Ectodermal cell (in vitro differentiated cells): ENCODE results near the gene AKAP7.

ENCODE experiments used
- H3K27ac ChIP-seq: 2 replicates; pipeline ENCODE4 v1.7.0; 2013; ENCODE audit warnings: mild to moderate bottlenecking, low read depth, low read length; ENCODE audit not compliant: insufficient read depth, poor library complexity, severe bottlenecking
- H3K27me3 ChIP-seq: 2 replicates; pipeline ENCODE4 v1.7.0; 2013; ENCODE audit warnings: mild to moderate bottlenecking, low read length; ENCODE audit not compliant: insufficient read depth, control insufficient read depth, poor library complexity, severe bottlenecking
- H3K36me3 ChIP-seq: one replicate; pipeline ENCODE4 v1.7.0; 2013; ENCODE audit warnings: low read length; ENCODE audit not compliant: control insufficient read depth, insufficient read depth
- H3K4me1 ChIP-seq: one replicate; pipeline ENCODE4 v1.7.0; 2013; ENCODE audit warnings: low read length; ENCODE audit not compliant: control insufficient read depth, insufficient read depth
- H3K4me3 ChIP-seq: 2 replicates; pipeline ENCODE4 v1.7.0; 2013; ENCODE audit warnings: low read depth, low read length, control low read depth; ENCODE audit not compliant: insufficient read depth
- H3K9me3 ChIP-seq: 2 replicates; pipeline ENCODE4 v1.7.0; 2013; ENCODE audit warnings: mild to moderate bottlenecking, low read length, moderate library complexity; ENCODE audit not compliant: control insufficient read depth
- WGBS, 2 experiments: methylation state at CpG; one replicate each; pipeline ENCODE4 v1.1.7; 2013; ENCODE audit warnings: missing lambda C conversion rate in 2 of 2; 5-methylcytosine and 5-hydroxymethylcytosine counted together

AKAP7 gene

DNA sequence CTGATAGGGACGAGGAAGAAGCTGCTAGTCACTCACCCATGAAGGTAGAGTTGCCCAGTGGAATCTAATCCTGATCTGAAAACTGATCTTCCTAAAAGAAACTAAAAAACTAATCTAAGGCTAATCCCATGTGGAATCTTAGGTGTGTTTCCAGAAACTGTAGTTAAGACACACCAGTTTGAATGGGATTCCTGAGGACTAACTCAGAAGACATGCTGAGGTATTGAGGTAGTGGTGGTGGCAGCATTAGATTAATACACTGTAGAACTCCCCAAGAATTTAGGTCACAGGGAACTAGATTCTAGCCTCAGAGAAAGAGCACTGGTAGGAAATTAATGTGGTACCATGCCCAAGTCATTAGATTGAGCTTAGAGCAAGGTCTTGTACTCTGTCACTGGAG is 19.6 kb upstream of the AKAP7 start:
- H3K27me3 ChIP-seq, result no peaks in the 10 kb centered on the region
- H3K27ac ChIP-seq, result no peak overlapping the region
- no peaks in the 10 kb centered on the region for H3K9me3 ChIP-seq
- H3K36me3 ChIP-seq, result no peaks in the 10 kb centered on the region
- no peak overlapping the region for H3K4me3 ChIP-seq
- H3K4me1 ChIP-seq, result no peaks in the 10 kb centered on the region
- 56 to 80% methylated on average over 1 of the region's 1 CpG for WGBS, 2 experiments

DNA sequence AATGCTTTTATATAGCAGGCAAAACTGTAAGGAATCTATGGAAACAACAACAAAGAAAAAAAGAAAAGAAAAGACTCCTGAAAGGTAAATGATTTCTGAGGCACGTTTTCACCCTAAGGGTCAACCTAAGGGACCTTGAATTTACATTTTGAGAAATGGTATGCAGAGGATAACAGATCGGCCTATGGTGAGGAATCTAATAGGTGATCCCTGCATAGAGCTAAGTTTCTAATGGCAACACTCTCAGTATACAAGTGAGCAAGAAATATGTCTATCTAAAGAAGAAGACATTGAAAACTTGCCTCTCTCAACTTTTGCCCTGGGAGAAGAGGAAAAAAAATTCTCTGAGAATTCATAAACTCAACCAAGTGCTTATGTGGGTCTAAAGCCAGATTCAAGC is 18.9 kb upstream of the AKAP7 start:
- no peak overlapping the region for H3K27ac ChIP-seq
- no peaks in the 10 kb centered on the region for H3K27me3 ChIP-seq
- H3K9me3 ChIP-seq, result no peaks in the 10 kb centered on the region
- WGBS, 2 experiments, result 90 to 96% methylated on average over 2 of the region's 2 CpGs
- H3K4me3 ChIP-seq, result no peak overlapping the region
- no peaks in the 10 kb centered on the region for H3K4me1 ChIP-seq
- H3K36me3 ChIP-seq, result no peaks in the 10 kb centered on the region

- WGBS, 2 experiments, result 61 to 75% methylated on average over 2 to 3 of the region's 4 CpGs
- H3K4me1 ChIP-seq, result no peaks in the 10 kb centered on the region
- H3K27ac ChIP-seq, result no peak overlapping the region
- no peaks in the 10 kb centered on the region for H3K9me3 ChIP-seq
- H3K36me3 ChIP-seq, result no peaks in the 10 kb centered on the region
- no peak overlapping the region for H3K4me3 ChIP-seq
- no peaks in the 10 kb centered on the region for H3K27me3 ChIP-seq
Measured at GRCh38 chr6:131116755-131117360, 18.4 kb upstream of the AKAP7 start.

DNA sequence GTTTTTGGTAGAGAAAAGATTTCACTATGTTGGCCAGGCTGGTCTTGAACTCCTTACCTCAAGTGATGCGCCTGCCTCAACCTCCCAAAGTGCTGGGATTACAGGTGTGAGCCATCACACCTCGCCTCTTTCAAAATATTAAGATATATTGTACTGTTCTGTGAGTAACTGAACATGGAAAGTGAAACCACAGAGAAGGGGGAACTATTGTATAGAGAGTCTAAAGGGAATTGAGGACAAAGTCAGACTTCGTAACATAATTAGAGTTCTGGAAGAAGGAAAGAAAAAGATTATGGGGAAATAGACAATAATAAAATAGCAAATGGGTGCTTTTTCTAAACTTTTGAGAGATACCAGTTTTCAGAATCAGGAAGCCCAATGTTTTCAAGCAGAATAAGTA is 17.4 kb upstream of the AKAP7 start:
- WGBS, 2 experiments, result 92 to 99% methylated on average over 2 to 3 of the region's 3 CpGs
- no peaks in the 10 kb centered on the region for H3K9me3 ChIP-seq
- H3K36me3 ChIP-seq, result no peaks in the 10 kb centered on the region
- H3K4me3 ChIP-seq, result no peak overlapping the region
- H3K27me3 ChIP-seq, result no peaks in the 10 kb centered on the region
- no peaks in the 10 kb centered on the region for H3K4me1 ChIP-seq
- no peak overlapping the region for H3K27ac ChIP-seq

DNA sequence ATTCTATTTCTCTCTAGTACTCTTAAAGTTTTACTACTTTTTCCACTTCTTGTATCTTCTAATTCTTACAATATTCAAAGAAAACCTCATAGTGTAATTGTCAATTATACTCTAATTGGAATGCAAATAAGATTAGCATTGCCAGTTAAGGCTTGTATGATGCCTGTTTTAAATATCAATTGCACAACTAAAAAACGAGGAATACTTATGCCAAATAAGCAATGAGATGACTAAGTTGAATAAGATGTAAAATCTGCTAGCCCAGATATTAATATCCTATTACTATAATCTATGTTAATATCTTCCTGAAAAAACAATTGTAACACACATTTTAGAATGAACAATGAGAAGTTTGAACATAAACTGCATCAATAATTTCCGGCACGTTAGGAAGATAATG is 13.3 kb upstream of the AKAP7 start:
- no peaks in the 10 kb centered on the region for H3K36me3 ChIP-seq
- H3K4me1 ChIP-seq, result no peaks in the 10 kb centered on the region
- H3K27ac ChIP-seq, result no peak overlapping the region
- H3K27me3 ChIP-seq, result no peaks in the 10 kb centered on the region
- 92 to 96% methylated on average over 2 of the region's 3 CpGs for WGBS, 2 experiments
- H3K9me3 ChIP-seq, result no peaks in the 10 kb centered on the region
- no peak overlapping the region for H3K4me3 ChIP-seq

- Histone ChIP-seq H3K36me3 (no peaks in the 10 kb centered on the region), H3K4me3 (no peak overlapping the region), H3K27ac (no peak overlapping the region), H3K9me3 (no peaks in the 10 kb centered on the region), H3K4me1 (no peaks in the 10 kb centered on the region), H3K27me3 (no peaks in the 10 kb centered on the region)
- WGBS, 2 experiments, result 100% methylated on average over 1 of the region's 1 CpG; no CpG with 5 or more reads in 1 of the 2 experiments
Measured at GRCh38 chr6:131122516-131122915, 12.8 kb upstream of the AKAP7 start.

- 69 to 73% methylated on average over 3 of the region's 3 CpGs for WGBS, 2 experiments
- H3K36me3 ChIP-seq, result no peaks in the 10 kb centered on the region
- H3K27me3 ChIP-seq, result no peaks in the 10 kb centered on the region
- H3K9me3 ChIP-seq, result no peaks in the 10 kb centered on the region
- H3K4me3 ChIP-seq, result no peak overlapping the region
- no peaks in the 10 kb centered on the region for H3K4me1 ChIP-seq
- H3K27ac ChIP-seq, result no peak overlapping the region
Measured at GRCh38 chr6:131124336-131125071, 10.8 kb upstream of the AKAP7 start.

GRCh38 chr6:131125431-131125830 is 9.8 kb upstream of the AKAP7 start:
- 95 to 100% methylated on average over 1 of the region's 1 CpG for WGBS, 2 experiments
- Histone ChIP-seq H3K27ac (no peak overlapping the region), H3K27me3 (no peaks in the 10 kb centered on the region), H3K4me3 (no peak overlapping the region), H3K9me3 (no peaks in the 10 kb centered on the region), H3K36me3 (no peaks in the 10 kb centered on the region), H3K4me1 (no peaks in the 10 kb centered on the region)

GRCh38 chr6:131129689-131130553 is 5.3 kb upstream of the AKAP7 start:
- Histone ChIP-seq H3K36me3 (no peaks in the 10 kb centered on the region), H3K27me3 (peaks cover 5% of the 10 kb centered on the region), H3K9me3 (no peaks in the 10 kb centered on the region), H3K4me3 (no peak overlapping the region), H3K27ac (no peak overlapping the region), H3K4me1 (no peaks in the 10 kb centered on the region)
- WGBS, 2 experiments, result 84% methylated on average over 10 of the region's 10 CpGs

- WGBS, 2 experiments, result 93 to 97% methylated on average over 5 of the region's 5 CpGs
- Histone ChIP-seq H3K27me3 (peaks cover 5% of the 10 kb centered on the region), H3K4me1 (no peaks in the 10 kb centered on the region), H3K9me3 (no peaks in the 10 kb centered on the region), H3K27ac (no peak overlapping the region), H3K36me3 (no peaks in the 10 kb centered on the region), H3K4me3 (no peak overlapping the region)
Measured at GRCh38 chr6:131130554-131130940, 4.7 kb upstream of the AKAP7 start.
